Ovary (tissue), 3 donors: ENCODE measurements around the gene ADCY10.

ENCODE experiments used
- CTCF ChIP-seq, 3 donors: fragments of 450-650 bp in 2 of 3; fragments of 200-600 bp in 1 of 3; IDR thresholded peaks; one replicate each; pipeline versions ENCODE4 v1.5.1 to v1.8.0; 2016 to 2022; ENCODE audit warnings: antibody characterized with exemption in 3 of 3, mild to moderate bottlenecking in 1 of 3
- POLR2A ChIP-seq: fragments of 450-650 bp; IDR thresholded peaks from one replicate; pipeline ENCODE4 v1.6.1; 2017; ENCODE audit warnings: antibody characterized with exemption, mild to moderate bottlenecking, moderate library complexity
- donor health status: DM: no; HTN: no; CAD: no.

GRCh38 chr1:167898578-167899222 is 15.2 kb downstream of the ADCY10 start:
- TF ChIP-seq CTCF (IDR thresholded peaks at IDR 0.05) = no peak
- TF ChIP-seq POLR2A = no peak
